HG02763 (cell line): ENCODE results near the gene RMP24.
A peak's percentile ranks its signal among the peaks of the same experiment; 100 is the strongest.

Experiments
- ATAC-seq: cut with Tn5 transposase; IDR thresholded peaks from one replicate; pipeline ENCODE4 v1.9.1; 2021; ENCODE audit warnings: mild to moderate bottlenecking, moderate library complexity; ENCODE audit not compliant: unreplicated experiment

The RMP24 gene

GRCh38 chr18:35972197-35973000 is at the start of gene RMP24:
TSS of gene RMP24 (plus strand) at chr18:35972679.
- ATAC-seq: peak; percentile 92

- no peak for ATAC-seq
Observed at GRCh38 chr18:35923939-35924684, 48.4 kb upstream of the RMP24 start.

GRCh38 chr18:35926884-35927283 is 45.6 kb upstream of the RMP24 start:
- ATAC-seq: no peak

GRCh38 chr18:35927430-35927829 is 45.0 kb upstream of the RMP24 start:
- no peak for ATAC-seq

GRCh38 chr18:35933982-35934381 is 38.5 kb upstream of the RMP24 start:
- ATAC-seq: no peak

- ATAC-seq: no peak
Observed at GRCh38 chr18:35934891-35935290, 37.6 kb upstream of the RMP24 start.

GRCh38 chr18:35935805-35936204 is 36.7 kb upstream of the RMP24 start:
- ATAC-seq: no peak

- no peak for ATAC-seq
Observed at GRCh38 chr18:35936951-35937350, 35.5 kb upstream of the RMP24 start.

GRCh38 chr18:35938158-35938557 is 34.3 kb upstream of the RMP24 start:
- no peak for ATAC-seq

GRCh38 chr18:35938562-35938961 is 33.9 kb upstream of the RMP24 start:
- no peak for ATAC-seq

- ATAC-seq: no peak
Observed at GRCh38 chr18:35939138-35939537, 33.3 kb upstream of the RMP24 start.

- no peak for ATAC-seq
Observed at GRCh38 chr18:35941299-35941698, 31.2 kb upstream of the RMP24 start.

GRCh38 chr18:35942133-35942532 is 30.3 kb upstream of the RMP24 start:
- no peak for ATAC-seq

GRCh38 chr18:35942661-35943060 is 29.8 kb upstream of the RMP24 start:
- ATAC-seq: no peak

GRCh38 chr18:35948080-35948479 is 24.4 kb upstream of the RMP24 start:
- ATAC-seq: no peak

- no peak for ATAC-seq
Observed at GRCh38 chr18:35949090-35949489, 23.4 kb upstream of the RMP24 start.

- peak; percentile 43 for ATAC-seq
Observed at GRCh38 chr18:35949903-35950627, 22.4 kb upstream of the RMP24 start.

- ATAC-seq: no peak
Observed at GRCh38 chr18:35950628-35950982, 21.9 kb upstream of the RMP24 start.

- ATAC-seq: peak; percentile 60
Observed at GRCh38 chr18:35953688-35954087, 18.8 kb upstream of the RMP24 start.

GRCh38 chr18:35956226-35956625 is 16.3 kb upstream of the RMP24 start:
- no peak for ATAC-seq

GRCh38 chr18:35962320-35962719 is 10.2 kb upstream of the RMP24 start:
- no peak for ATAC-seq

GRCh38 chr18:35964319-35964718 is 8.2 kb upstream of the RMP24 start:
- no peak for ATAC-seq
